ENCODE results near the gene DUSP10. TPM values are rescaled to one million over a fixed set of nuclear protein-coding genes. Genes with fewer than 3 reads are reported as not detected.

Gene DUSP10
- total RNA-seq, 2 experiments from 2014 or later, result 10.8 to 12.9 TPM

DNA sequence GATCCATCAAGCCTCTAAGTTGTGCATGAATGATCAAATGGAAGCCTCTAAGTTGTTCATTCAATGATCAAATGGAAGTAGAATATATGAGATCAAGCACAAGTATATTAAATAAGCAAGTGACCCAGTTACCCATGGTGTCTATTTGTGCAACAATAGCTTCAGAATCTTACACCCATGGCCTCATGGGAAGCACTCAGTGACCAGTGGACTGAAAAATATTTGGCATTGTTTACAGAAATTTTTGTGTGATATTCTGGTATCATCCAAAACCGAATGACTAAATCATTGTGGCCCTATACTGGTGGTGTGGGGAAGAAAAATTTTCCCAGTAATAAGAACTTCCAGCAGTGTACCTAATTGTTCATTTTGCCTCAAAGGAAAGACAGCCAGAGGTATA lies 46.6 kb downstream of the DUSP10 start:
- peaks cover 6% of the 10 kb centered on the region for H3K9me3 Mint-ChIP-seq
- H3K27me3 Mint-ChIP-seq, result no peaks in the 10 kb centered on the region
- TF ChIP-seq, protein P1, sequence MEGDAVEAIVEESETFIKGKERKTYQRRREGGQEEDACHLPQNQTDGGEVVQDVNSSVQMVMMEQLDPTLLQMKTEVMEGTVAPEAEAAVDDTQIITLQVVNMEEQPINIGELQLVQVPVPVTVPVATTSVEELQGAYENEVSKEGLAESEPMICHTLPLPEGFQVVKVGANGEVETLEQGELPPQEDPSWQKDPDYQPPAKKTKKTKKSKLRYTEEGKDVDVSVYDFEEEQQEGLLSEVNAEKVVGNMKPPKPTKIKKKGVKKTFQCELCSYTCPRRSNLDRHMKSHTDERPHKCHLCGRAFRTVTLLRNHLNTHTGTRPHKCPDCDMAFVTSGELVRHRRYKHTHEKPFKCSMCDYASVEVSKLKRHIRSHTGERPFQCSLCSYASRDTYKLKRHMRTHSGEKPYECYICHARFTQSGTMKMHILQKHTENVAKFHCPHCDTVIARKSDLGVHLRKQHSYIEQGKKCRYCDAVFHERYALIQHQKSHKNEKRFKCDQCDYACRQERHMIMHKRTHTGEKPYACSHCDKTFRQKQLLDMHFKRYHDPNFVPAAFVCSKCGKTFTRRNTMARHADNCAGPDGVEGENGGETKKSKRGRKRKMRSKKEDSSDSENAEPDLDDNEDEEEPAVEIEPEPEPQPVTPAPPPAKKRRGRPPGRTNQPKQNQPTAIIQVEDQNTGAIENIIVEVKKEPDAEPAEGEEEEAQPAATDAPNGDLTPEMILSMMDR (IDR thresholded peaks at IDR 0.05), result no peak
- no peaks in the 10 kb centered on the region for H3K36me3 Mint-ChIP-seq (ENCODE audit: low read depth)
- peaks cover 14% of the 10 kb centered on the region for H3K4me1 Mint-ChIP-seq (ENCODE audit: low read depth)
- H3K27ac Mint-ChIP-seq, result no peak overlapping the region
- intact Hi-C loops (cut with micrococcal nuclease), result no loop called here
- POLR2A ChIA-PET, result no interaction called here
- no peak for ATAC-seq
- H3K4me3 Mint-ChIP-seq, result no peak overlapping the region
- no peak for DNase-seq
- CTCF ChIA-PET, result no interaction called here

DNA sequence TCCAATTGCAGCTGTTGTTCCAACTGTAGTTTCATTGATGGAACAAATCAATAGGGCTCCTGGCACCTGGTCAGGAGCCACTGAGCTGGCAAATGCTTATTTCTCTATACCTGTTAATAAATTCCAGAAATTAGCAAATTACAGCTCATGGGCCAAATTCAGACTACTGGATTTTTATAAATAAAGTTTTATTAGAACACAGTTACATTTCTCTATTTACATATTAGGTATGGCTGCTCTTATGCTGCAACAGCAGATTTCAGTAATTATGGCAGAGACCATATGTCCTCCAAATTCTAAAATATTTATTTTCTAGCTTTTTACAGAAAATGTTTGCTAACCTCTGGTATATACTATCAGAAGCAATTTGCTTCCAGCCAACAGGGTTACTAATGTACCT lies 47.8 kb downstream of the DUSP10 start:
- Mint-ChIP-seq H3K36me3 (ENCODE audit: low read depth) (no peaks in the 10 kb centered on the region), H3K27ac (no peak overlapping the region), H3K4me3 (no peak overlapping the region), H3K27me3 (no peaks in the 10 kb centered on the region), H3K4me1 (ENCODE audit: low read depth) (peaks cover 15% of the 10 kb centered on the region), H3K9me3 (peaks cover 6% of the 10 kb centered on the region)
- no peak for DNase-seq
- CTCF ChIA-PET, result interaction anchor here (0.8 to 1.1 kb wide), 2 partner anchors 40 to 68 kb away, joined by 3 read pairs; no protein-coding TSS in a partner anchor
- ATAC-seq, result no peak
- intact Hi-C loops (cut with micrococcal nuclease), result loop anchor here (5.0 kb wide), 1 partner anchor 48 kb away; the partner anchor contains the start of gene DUSP10
- POLR2A ChIA-PET, result interaction anchor here (1.1 kb wide), 1 partner anchor 46 kb away, joined by 3 read pairs; no protein-coding TSS in a partner anchor
- TF ChIP-seq, protein P1 (IDR thresholded peaks at IDR 0.05), result no peak

DNA sequence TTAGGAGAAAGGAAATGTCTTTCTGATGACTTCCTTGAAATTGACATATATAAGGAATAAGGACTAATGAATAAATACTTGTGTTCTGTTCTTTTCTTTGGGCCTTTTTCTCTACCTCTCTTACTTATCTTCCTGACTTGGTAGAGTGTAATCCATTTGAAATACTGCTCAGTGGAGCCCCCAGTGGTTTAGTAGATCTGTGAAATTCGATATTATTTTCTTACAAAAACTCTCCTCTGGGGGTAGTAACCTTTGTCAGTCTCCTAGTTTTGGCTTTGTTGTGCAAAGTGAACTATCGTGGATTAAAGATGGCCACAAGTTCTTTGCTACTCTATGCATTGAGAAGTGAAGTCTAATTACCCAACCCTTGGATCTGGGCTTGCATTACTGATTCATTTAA lies 48.8 kb downstream of the DUSP10 start:
- peaks cover 6% of the 10 kb centered on the region for H3K9me3 Mint-ChIP-seq
- no peaks in the 10 kb centered on the region for H3K27me3 Mint-ChIP-seq
- intact Hi-C loops (cut with micrococcal nuclease), result loop anchor here (5.0 kb wide), 1 partner anchor 49 kb away; the partner anchor contains the start of gene DUSP10
- ATAC-seq (peak; percentile 42), DNase-seq (peak; percentile 17)
- peaks cover 16% of the 10 kb centered on the region for H3K4me1 Mint-ChIP-seq (ENCODE audit: low read depth)
- POLR2A ChIA-PET, result no interaction called here
- TF ChIP-seq, protein P1 (IDR thresholded peaks at IDR 0.05), result peak; percentile 57
- H3K4me3 Mint-ChIP-seq, result no peak overlapping the region
- CTCF ChIA-PET, result interaction anchor here (1.1 kb wide), 1 partner anchor 41 kb away, joined by 3 read pairs; no protein-coding TSS in a partner anchor
- H3K27ac Mint-ChIP-seq, result no peak overlapping the region
- no peaks in the 10 kb centered on the region for H3K36me3 Mint-ChIP-seq (ENCODE audit: low read depth)

DNA sequence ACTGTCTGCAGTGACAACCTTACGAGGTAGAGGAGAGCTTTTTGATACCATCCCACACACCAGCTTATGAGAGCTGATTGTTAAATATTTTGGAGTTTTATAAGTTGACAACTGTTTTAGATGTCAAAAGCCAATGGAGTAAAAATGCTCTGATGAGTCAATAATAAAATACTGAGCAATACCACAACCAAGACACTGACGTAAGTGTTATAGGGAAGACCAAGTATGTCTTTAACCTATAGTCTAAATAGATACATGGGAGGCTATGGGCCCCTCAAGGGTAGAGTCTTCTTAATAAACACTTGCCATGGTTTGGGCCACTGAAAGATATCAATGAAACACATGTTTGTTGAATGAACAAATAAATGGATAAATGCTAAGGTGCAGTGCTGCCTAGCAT lies 49.2 kb downstream of the DUSP10 start:
- ATAC-seq (peak; percentile 54), DNase-seq (no peak)
- Mint-ChIP-seq H3K36me3 (ENCODE audit: low read depth) (no peaks in the 10 kb centered on the region), H3K27me3 (no peaks in the 10 kb centered on the region), H3K27ac (peak overlapping the region; percentile 7), H3K4me3 (no peak overlapping the region), H3K9me3 (peaks cover 6% of the 10 kb centered on the region), H3K4me1 (ENCODE audit: low read depth) (peaks cover 20% of the 10 kb centered on the region)
- ChIA-PET POLR2A (no interaction called here), CTCF (no interaction called here)
- TF ChIP-seq, protein P1 (IDR thresholded peaks at IDR 0.05), result no peak
- intact Hi-C loops (cut with micrococcal nuclease), result loop anchor here (5.0 kb wide), 1 partner anchor 50 kb away; the partner anchor contains the start of gene DUSP10

DNA sequence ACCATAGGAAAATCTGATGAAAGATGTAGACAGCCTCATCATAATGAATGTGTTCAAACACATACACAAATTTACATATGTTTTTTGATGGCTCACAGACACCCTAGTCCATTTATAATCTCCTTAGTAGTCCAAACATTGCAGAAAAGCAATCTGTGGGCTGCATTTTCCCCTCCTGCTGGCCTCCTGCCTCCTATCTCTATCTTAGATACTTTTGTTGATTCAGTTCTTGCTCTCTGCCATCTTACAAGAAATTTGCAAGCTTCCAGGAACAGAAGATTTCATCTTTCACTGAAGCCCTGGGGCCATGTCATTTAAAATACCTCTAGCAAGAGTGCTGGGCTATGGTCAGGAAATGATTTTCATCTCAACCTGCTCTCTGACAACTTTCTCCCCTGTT lies 50.6 kb downstream of the DUSP10 start:
- ATAC-seq, result no peak
- H3K27ac Mint-ChIP-seq, result no peak overlapping the region
- POLR2A ChIA-PET, result no interaction called here

More for the DNA sequence above, 50.6 kb downstream of the DUSP10 start:
- H3K36me3 Mint-ChIP-seq (ENCODE audit: low read depth), result no peaks in the 10 kb centered on the region
- H3K27me3 Mint-ChIP-seq, result no peaks in the 10 kb centered on the region
- H3K9me3 Mint-ChIP-seq, result peaks cover 6% of the 10 kb centered on the region
- no peak overlapping the region for H3K4me3 Mint-ChIP-seq
- intact Hi-C loops (cut with micrococcal nuclease), result loop anchor here (5.0 kb wide), 1 partner anchor 51 kb away; the partner anchor contains the start of gene DUSP10
- CTCF ChIA-PET, result interaction anchor here (0.9 to 1.4 kb wide), 2 partner anchors 87 to 427 kb away, joined by 3 to 4 read pairs; no protein-coding TSS in a partner anchor
- no peak for DNase-seq
- peaks cover 21% of the 10 kb centered on the region for H3K4me1 Mint-ChIP-seq (ENCODE audit: low read depth)
- TF ChIP-seq, protein P1 (IDR thresholded peaks at IDR 0.05), result no peak
